GM18907 (cell line): Measurements from ENCODE around the gene PCNX4.
A peak's percentile ranks its signal among the peaks of the same experiment; 100 is the strongest.
"Not testable (repeated sequence)": the region's sequence is repeated elsewhere in the genome, so short reads cannot be mapped to it uniquely, and the experiment has no call there.

ENCODE experiments used
- ATAC-seq: cut with Tn5 transposase; IDR thresholded peaks from one replicate; pipeline ENCODE4 v1.9.1; 2021; ENCODE audit warnings: mild to moderate bottlenecking, moderate library complexity; ENCODE audit not compliant: unreplicated experiment

Gene PCNX4

DNA sequence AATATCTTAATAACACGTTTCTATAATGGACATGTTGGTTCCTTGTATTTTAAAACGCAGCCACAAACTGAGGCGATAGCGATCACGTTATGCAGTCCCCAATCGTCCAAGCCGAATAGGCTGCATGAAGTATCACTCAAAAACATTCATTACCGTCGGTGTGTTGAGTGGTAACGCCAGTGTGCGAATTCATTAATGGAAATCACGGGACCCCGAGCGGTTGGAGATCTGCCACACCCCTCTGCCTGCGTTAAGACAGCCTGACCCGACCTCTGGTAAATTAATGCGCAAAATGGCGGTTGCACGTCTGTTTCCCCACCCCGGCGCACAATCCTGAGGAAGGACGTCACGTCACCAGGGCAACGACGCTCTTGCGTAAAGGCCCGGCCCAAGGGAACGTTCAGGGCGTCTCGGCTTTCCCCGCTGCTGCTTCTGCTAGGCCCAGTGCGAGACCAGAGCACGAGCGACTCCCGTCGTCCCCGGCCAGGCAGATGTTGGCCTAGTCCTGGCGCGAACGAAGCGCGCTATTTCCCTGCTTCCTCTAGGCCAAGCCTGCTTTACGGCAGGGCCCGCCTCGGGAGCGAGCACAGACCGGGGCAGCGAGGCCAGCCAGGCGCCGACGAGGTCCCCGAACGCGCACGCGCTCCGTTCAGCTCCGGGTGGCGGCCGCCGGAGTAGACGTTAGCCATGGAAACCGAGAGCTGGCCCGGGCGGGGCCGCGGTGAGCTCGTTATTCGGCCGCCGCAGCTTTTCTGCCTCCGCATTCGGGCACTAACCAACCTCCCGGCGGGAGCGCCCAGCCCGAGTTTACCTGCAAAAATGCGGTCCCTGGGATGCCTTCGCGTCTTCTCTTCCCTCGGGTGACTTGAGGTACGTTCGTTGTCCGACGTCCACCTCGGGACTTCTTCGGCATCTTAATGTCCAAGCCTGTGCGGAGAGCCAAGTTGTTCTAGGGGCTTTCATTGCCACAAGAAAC is at the start of gene PCNX4:
Gene PCNX4 (plus strand): TSS at position 374 of the 976 bp plus-strand sequence. CDS start 15,716 bp downstream, outside the sequence.
- peak; percentile 97 for ATAC-seq

DNA sequence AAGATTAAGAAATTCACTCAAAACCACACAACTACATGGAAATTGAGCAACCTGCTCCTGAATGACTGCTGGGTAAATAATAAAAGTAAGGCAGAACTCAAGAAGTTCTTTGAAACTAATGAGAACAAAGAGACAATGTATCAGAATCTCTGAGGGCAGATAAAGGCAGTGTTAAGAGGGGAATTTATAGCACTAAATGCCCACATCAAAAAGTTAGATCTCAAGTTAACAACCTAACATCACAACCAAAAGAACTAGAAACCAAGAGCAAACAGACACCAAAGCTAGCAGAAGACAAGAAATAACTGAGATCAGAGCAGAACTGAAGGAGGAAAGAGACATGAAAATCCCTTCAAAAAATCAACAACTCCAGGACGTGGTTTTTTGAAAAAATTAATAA is 43.7 kb upstream of the PCNX4 start:
- not testable (repeated sequence) for ATAC-seq

- ATAC-seq: no peak
Measured at GRCh38 chr14:60051721-60052221, 40.0 kb upstream of the PCNX4 start.

GRCh38 chr14:60058087-60058486 is 33.6 kb upstream of the PCNX4 start:
- ATAC-seq: no peak

- ATAC-seq: no peak
Measured at GRCh38 chr14:60061371-60061770, 30.4 kb upstream of the PCNX4 start.

DNA sequence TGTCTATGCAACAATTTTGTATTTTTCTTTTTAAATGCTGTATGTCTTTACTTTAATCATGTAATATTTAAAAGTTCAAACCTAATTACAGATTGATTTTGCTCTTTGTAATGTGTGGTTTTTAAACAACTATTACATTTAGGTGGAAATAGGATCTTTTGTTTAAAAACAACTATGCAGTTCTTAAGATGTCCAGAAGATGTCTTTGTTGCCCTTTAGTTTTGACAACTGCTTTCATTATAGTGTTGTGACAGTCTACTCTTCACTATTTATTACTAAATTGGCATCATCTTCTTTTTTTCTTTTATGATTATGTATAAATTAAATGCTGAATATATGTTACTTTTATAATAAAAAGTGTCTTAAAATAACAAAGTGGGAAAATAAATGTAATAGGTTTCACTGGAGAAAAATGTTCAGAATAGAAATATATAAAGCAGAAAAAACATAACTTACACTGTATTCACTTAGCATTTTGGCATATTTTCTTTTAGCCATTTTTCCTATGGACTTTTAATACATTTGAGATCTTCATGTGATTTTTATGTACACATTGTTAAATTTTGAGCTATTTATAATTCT is 27.1 kb upstream of the PCNX4 start:
- no peak for ATAC-seq

- no peak for ATAC-seq
Measured at GRCh38 chr14:60067882-60068281, 23.8 kb upstream of the PCNX4 start.

- ATAC-seq: no peak
Measured at GRCh38 chr14:60079723-60080122, 12.0 kb upstream of the PCNX4 start.

- no peak for ATAC-seq
Measured at GRCh38 chr14:60085085-60085484, 6.6 kb upstream of the PCNX4 start.

- ATAC-seq: no peak
Measured at GRCh38 chr14:60085693-60086092, 6.0 kb upstream of the PCNX4 start.

- no peak for ATAC-seq
Measured at GRCh38 chr14:60087668-60088067, 4.1 kb upstream of the PCNX4 start.

DNA sequence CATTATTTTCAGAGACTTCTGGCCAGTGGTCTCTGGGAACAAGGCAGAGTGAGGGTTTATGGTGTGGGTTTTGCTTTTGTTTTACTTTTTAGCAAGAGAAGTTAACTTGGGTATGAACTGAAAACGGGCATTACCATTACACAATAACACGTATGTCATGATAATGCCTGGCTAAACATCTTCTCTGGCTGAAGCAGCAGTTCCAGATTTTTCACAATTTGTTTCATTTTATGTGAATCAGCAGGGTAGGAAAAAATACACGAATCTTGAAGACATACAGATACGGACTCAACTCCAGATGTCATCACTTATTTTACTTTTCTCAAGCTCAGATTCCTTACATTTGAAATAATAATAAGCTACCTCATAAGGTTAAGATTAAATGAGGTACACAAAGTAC is 2.5 kb upstream of the PCNX4 start:
- ATAC-seq: no peak

DNA sequence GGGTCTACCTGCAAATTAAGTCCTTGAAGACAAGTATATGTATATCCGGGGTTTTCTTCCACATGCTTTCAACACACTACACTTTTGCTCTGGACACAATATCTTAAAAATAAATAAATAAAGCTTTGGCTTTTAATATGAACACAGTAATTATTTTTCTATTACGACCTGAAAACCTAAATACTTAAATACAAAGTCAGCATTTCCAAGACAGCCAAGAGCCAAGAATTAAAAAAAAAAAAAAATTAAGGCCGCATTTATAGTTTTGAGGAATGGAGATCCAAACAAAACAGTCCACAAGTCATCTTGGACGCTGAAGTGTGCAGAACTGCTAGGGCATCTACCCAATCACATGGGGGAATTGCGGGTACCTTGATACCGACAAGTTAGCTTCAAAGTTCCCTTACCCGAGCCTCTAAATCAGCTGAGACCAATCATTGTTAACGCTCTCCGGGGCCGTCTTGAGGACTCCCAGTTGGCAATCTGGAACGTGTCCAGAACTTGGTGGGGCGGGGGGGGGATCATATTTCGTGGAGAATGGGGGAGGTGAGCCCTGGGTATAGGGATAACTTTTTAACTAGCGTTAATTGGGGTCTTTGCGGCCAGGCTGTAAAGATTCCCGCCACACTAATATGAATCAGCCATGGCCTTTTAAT is 731 bp upstream of the PCNX4 start:
- ATAC-seq: no peak

DNA sequence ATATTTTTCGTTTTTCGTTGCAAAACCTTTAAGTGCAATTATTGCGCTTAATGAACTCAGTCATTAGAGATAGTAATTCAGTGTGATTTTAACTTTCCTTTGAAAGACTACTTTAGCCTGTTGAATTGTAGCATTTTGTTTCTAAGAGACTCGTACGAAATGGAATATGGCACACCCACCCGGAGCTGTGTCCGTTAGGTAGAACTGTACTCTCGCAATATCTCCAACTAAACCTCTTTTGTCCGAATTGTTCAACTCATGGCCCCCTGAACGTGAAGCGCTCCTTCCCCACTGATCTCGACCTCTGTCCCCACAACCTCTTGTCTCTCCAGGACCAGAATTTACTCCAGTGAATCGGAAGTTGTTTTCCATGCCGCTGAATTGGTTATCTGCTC is 800 bp downstream of the PCNX4 start:
- ATAC-seq: no peak

DNA sequence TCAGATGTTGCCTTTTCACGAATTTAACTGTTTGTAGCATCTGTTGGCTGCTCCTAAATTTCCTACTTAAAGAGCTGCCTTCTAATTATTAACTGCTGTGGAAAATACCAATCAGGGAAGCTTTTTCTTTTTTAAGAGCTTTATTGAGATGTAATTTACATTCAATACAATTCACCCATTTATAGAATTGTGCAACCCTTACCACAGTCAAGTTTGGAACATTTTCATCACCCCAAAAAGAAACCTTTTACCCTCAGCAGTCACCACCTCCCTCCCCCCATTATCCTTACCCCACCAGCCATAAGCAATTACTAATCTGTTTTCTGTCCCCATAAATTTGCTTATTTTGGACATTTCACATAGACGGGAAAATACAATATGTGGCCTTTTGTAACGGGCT is 1.4 kb downstream of the PCNX4 start:
- ATAC-seq: no peak

GRCh38 chr14:60093606-60094005 is 1.9 kb downstream of the PCNX4 start:
- no peak for ATAC-seq

DNA sequence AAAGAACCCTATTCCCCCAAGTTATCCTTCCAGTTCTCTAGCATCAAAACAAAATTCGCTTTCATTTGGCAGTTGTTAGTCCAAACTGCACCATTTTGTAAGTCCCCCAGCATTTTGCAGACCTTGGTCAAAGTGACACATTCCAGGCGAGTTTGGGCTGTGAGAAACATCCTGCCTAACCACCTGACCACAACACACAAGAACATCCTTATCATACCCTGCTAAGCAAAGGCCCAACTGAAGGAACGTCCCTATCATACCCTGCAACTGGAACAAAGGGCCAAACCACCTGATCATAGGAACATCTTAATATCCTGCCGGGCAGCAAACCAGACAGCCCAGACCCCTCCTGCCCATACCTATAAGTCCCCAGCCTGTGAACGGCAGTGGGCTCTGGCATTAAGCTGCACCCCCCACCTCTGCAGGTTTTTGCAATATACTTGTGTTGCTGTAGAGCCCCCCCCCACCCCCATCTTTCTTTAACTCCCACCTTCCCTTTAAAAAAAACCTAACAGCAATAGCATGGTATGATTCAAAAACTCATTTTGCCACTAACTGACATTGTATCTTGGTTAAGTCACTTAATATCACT is 2.7 kb downstream of the PCNX4 start:
- ATAC-seq: no peak

DNA sequence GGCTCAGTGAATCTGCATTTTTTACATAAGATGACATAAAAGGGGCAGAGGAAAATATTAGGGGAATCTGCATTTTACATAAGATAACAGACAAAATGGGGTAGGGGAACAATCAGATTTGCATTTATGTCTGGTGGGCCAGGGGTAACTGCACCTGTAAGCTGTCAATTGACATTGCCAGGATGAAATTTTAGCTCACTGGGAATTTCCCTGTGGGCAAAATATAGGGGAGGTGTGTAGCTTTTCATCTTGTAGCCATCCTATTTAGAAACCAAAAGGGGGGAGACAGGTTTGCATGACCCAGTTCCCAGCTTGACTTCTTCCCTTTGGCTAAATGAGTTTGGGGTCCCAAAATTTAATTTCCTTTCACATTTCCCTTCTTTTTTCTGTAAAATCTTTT is 3.5 kb downstream of the PCNX4 start:
- ATAC-seq: no peak

GRCh38 chr14:60095781-60096450 is 4.2 kb downstream of the PCNX4 start:
- ATAC-seq: no peak

- ATAC-seq: no peak
Measured at GRCh38 chr14:60097974-60098373, 6.3 kb downstream of the PCNX4 start.

GRCh38 chr14:60099855-60100254 is 8.1 kb downstream of the PCNX4 start:
- not testable (repeated sequence) for ATAC-seq
